GM12892 (cell line): ENCODE measurements around the gene PLAU.

Experiments
- POLR2A ChIP-seq: IDR thresholded peaks from 2 replicates; pipeline ENCODE4 v1.6.1; 2011; ENCODE audit warnings: low read depth, low read length, control low read depth
- POLR2AphosphoS5 ChIP-seq: IDR thresholded peaks from 2 replicates; pipeline ENCODE4 v1.6.1; 2011; ENCODE audit warnings: low read depth, low read length, control low read depth
- TAF1 ChIP-seq: IDR thresholded peaks from 2 replicates; pipeline ENCODE4 v1.6.1; 2011; ENCODE audit warnings: low read depth, mild to moderate bottlenecking, control low read depth, low read length, borderline replicate concordance

- TF ChIP-seq POLR2A (no peak), POLR2AphosphoS5 (no peak), TAF1 (no peak)
These were observed 550 bp upstream of the PLAU start for GRCh38 chr10:73910401-73910763.
